Nucleus accumbens (tissue), 56 donors: Measurements from ENCODE around the gene NR4A2.

Experiments used
- DNase-seq, 56 donors: peaks; one replicate each; lab custom pipeline; 2025; lab: John Stamatoyannopoulos, UW

Gene NR4A2

GRCh38 chr2:156332534-156333273 is at the start of gene NR4A2:
NR4A2 (minus strand) TSS chr2:156332721; CDS start chr2:156330186, 2,535 bp downstream.
- DNase-seq, result peak in 53 of 56 donors; percentile 26 to 90 (median 74)

GRCh38 chr2:156380117-156380645 is 47.7 kb upstream of the NR4A2 start:
- no peak for DNase-seq

GRCh38 chr2:156379714-156380113 is 47.2 kb upstream of the NR4A2 start:
- no peak for DNase-seq

GRCh38 chr2:156379071-156379470 is 46.5 kb upstream of the NR4A2 start:
- DNase-seq, result no peak

GRCh38 chr2:156366753-156367152 is 34.2 kb upstream of the NR4A2 start:
- no peak for DNase-seq

GRCh38 chr2:156363141-156363540 is 30.6 kb upstream of the NR4A2 start:
- no peak for DNase-seq

- no peak for DNase-seq
Observed at GRCh38 chr2:156356014-156356754, 23.7 kb upstream of the NR4A2 start.

- DNase-seq, result no peak
Observed at GRCh38 chr2:156352911-156353310, 20.4 kb upstream of the NR4A2 start.

GRCh38 chr2:156350374-156351142 is 18.0 kb upstream of the NR4A2 start:
- no peak for DNase-seq

- DNase-seq, result no peak
Observed at GRCh38 chr2:156349605-156350004, 17.1 kb upstream of the NR4A2 start.

GRCh38 chr2:156349161-156349560 is 16.6 kb upstream of the NR4A2 start:
- DNase-seq, result no peak

- DNase-seq, result no peak
Observed at GRCh38 chr2:156347431-156347830, 14.9 kb upstream of the NR4A2 start.

- DNase-seq, result no peak
Observed at GRCh38 chr2:156346731-156347130, 14.2 kb upstream of the NR4A2 start.

GRCh38 chr2:156345582-156345981 is 13.1 kb upstream of the NR4A2 start:
- no peak for DNase-seq

- no peak for DNase-seq
Observed at GRCh38 chr2:156343940-156344301, 11.4 kb upstream of the NR4A2 start.

- DNase-seq, result no peak
Observed at GRCh38 chr2:156343096-156343939, 10.8 kb upstream of the NR4A2 start.

GRCh38 chr2:156342254-156343095 is 10.0 kb upstream of the NR4A2 start:
- DNase-seq, result peak in 55 of 56 donors; percentile 28 to 96 (median 87)

- peak in 53 of 56 donors; percentile 33 to 90 (median 76) for DNase-seq
Observed at GRCh38 chr2:156341452-156342253, 9.1 kb upstream of the NR4A2 start.
